ENCODE results near the gene FRY. TPM values are rescaled to one million over a fixed set of nuclear protein-coding genes. Genes with fewer than 3 reads are reported as not detected.

FRY gene
- total and polyA plus RNA-seq, 2 donors (not counting 1 experiment from before 2014, with no cell fraction given): 2.3 to 6.3 TPM

GRCh38 chr13:32317716-32318465 is 286.3 kb downstream of the FRY start:
- Mint-ChIP-seq H3K27me3 (no peaks in the 10 kb centered on the region), H3K4me1 (peaks cover 15% of the 10 kb centered on the region), H3K27ac (no peak overlapping the region), H3K9me3 (ENCODE audit: insufficient read depth) (no peaks in the 10 kb centered on the region), H3K4me3 (no peak overlapping the region)
- Histone ChIP-seq H3K79me2 (ENCODE audit: control insufficient read depth, insufficient read depth, low read length) (peaks cover 3% of the 10 kb centered on the region), H3K27me3 (replicated peaks in 1 of 4; ENCODE audit: control extremely low read depth in 1 of 4, control insufficient read depth in 3 of 4, insufficient read depth in 4 of 4, low read length in 3 of 4) (no peaks in the 10 kb centered on the region), H3K4me2 (replicated peaks; ENCODE audit: low read depth, low read length, poor library complexity, severe bottlenecking) (no peak overlapping the region), H3K9me3 (ENCODE audit: control extremely low read depth in 1 of 3, control insufficient read depth in 2 of 3, insufficient read depth in 1 of 3, low read length in 2 of 3) (peaks cover 0 to 6% (median 0%) of the 10 kb centered on the region in 3 donors), H3K4me1 (ENCODE audit: control insufficient read depth in 2 of 2, insufficient read depth in 2 of 2, low read length in 2 of 2) (peaks cover 7 to 20% of the 10 kb centered on the region in 2 donors), H3K4me3 (ENCODE audit: control extremely low read depth in 1 of 5, extremely low read depth in 1 of 5, insufficient read depth in 1 of 5, low read depth in 2 of 5, low read length in 4 of 5) (no peak overlapping the region), H2AFZ (ENCODE audit: insufficient read depth, low read depth, low read length, poor library complexity, severe bottlenecking) (no peak overlapping the region), H3K36me3 (replicated peaks in 1 of 2; ENCODE audit: control extremely low read depth in 1 of 2, control insufficient read depth in 1 of 2, extremely low read depth in 1 of 2, insufficient read depth in 2 of 2, low read length in 1 of 2) (no peaks in the 10 kb centered on the region), H3K27ac (ENCODE audit: low read length in 2 of 2) (no peak overlapping the region), H4K20me1 (ENCODE audit: control insufficient read depth, insufficient read depth, low read length, poor library complexity, severe bottlenecking) (no peaks in the 10 kb centered on the region), H3K9ac (ENCODE audit: low read length) (no peak overlapping the region)
- CTCF ChIA-PET: interaction anchor here (1.1 kb wide), 1 partner anchor 408 kb away, joined by 5 read pairs; no protein-coding TSS in a partner anchor
- peak; percentile 14 for DNase-seq
- TF ChIP-seq EZH2 (IDR thresholded peaks at IDR 0.05; ENCODE audit: borderline replicate concordance, insufficient read depth, low read depth, low read length, poor library complexity, severe bottlenecking): no peak
- TF ChIP-seq, protein P1, sequence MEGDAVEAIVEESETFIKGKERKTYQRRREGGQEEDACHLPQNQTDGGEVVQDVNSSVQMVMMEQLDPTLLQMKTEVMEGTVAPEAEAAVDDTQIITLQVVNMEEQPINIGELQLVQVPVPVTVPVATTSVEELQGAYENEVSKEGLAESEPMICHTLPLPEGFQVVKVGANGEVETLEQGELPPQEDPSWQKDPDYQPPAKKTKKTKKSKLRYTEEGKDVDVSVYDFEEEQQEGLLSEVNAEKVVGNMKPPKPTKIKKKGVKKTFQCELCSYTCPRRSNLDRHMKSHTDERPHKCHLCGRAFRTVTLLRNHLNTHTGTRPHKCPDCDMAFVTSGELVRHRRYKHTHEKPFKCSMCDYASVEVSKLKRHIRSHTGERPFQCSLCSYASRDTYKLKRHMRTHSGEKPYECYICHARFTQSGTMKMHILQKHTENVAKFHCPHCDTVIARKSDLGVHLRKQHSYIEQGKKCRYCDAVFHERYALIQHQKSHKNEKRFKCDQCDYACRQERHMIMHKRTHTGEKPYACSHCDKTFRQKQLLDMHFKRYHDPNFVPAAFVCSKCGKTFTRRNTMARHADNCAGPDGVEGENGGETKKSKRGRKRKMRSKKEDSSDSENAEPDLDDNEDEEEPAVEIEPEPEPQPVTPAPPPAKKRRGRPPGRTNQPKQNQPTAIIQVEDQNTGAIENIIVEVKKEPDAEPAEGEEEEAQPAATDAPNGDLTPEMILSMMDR (IDR thresholded peaks at IDR 0.05): no peak
- no CpG with 5 or more reads among the region's 2 CpGs for WGBS (ENCODE audit: insufficient coverage)
- intact Hi-C loops (cut with micrococcal nuclease): loop anchor here (5.0 to 10.0 kb wide), 4 partner anchors 334 to 1701 kb away; partner anchors contain the start of gene USPL1
- POLR2A ChIA-PET: interaction anchor here (0.6 to 0.7 kb wide), 3 partner anchors 220 to 329 kb away, joined by 4 to 5 read pairs (median 5); no protein-coding TSS in a partner anchor
- ATAC-seq (ENCODE audit: low read depth): no peak

GRCh38 chr13:32320528-32320927 is 289.0 kb downstream of the FRY start:
- H3K9ac ChIP-seq (ENCODE audit: low read length): no peak overlapping the region
- no peak overlapping the region for H3K27ac Mint-ChIP-seq
- no peaks in the 10 kb centered on the region for H3K27me3 ChIP-seq (replicated peaks in 1 of 4; ENCODE audit: control extremely low read depth in 1 of 4, control insufficient read depth in 3 of 4, insufficient read depth in 4 of 4, low read length in 3 of 4)
- intact Hi-C loops (cut with micrococcal nuclease): no loop called here
- TF ChIP-seq, protein P1 (IDR thresholded peaks at IDR 0.05): no peak
- TF ChIP-seq EZH2 (IDR thresholded peaks at IDR 0.05; ENCODE audit: borderline replicate concordance, insufficient read depth, low read depth, low read length, poor library complexity, severe bottlenecking): no peak
- H3K27me3 Mint-ChIP-seq: no peaks in the 10 kb centered on the region
- 89% methylated on average over 1 of the region's 4 CpGs for WGBS (ENCODE audit: insufficient coverage)
- H3K9me3 Mint-ChIP-seq (ENCODE audit: insufficient read depth): no peaks in the 10 kb centered on the region
- H3K4me3 ChIP-seq (ENCODE audit: control extremely low read depth in 1 of 5, extremely low read depth in 1 of 5, insufficient read depth in 1 of 5, low read depth in 2 of 5, low read length in 4 of 5): no peak overlapping the region
- H3K36me3 ChIP-seq (replicated peaks in 1 of 2; ENCODE audit: control extremely low read depth in 1 of 2, control insufficient read depth in 1 of 2, extremely low read depth in 1 of 2, insufficient read depth in 2 of 2, low read length in 1 of 2): peaks cover 0 to 6% of the 10 kb centered on the region in 2 experiments
- no peak overlapping the region for H3K4me2 ChIP-seq (replicated peaks; ENCODE audit: low read depth, low read length, poor library complexity, severe bottlenecking)
- peaks cover 7 to 11% of the 10 kb centered on the region in 2 donors for H3K4me1 ChIP-seq (ENCODE audit: control insufficient read depth in 2 of 2, insufficient read depth in 2 of 2, low read length in 2 of 2)
- ATAC-seq (ENCODE audit: low read depth): no peak
- ChIA-PET POLR2A (no interaction called here), CTCF (no interaction called here)
- H3K27ac ChIP-seq (ENCODE audit: low read length in 2 of 2): no peak overlapping the region
- H3K9me3 ChIP-seq (ENCODE audit: control extremely low read depth in 1 of 3, control insufficient read depth in 2 of 3, insufficient read depth in 1 of 3, low read length in 2 of 3): no peaks in the 10 kb centered on the region
- no peak overlapping the region for H2AFZ ChIP-seq (ENCODE audit: insufficient read depth, low read depth, low read length, poor library complexity, severe bottlenecking)
- H3K79me2 ChIP-seq (ENCODE audit: control insufficient read depth, insufficient read depth, low read length): peaks cover 3% of the 10 kb centered on the region
- no peak for DNase-seq
- no peaks in the 10 kb centered on the region for H4K20me1 ChIP-seq (ENCODE audit: control insufficient read depth, insufficient read depth, low read length, poor library complexity, severe bottlenecking)
- H3K4me1 Mint-ChIP-seq: peaks cover 6% of the 10 kb centered on the region
- no peak overlapping the region for H3K4me3 Mint-ChIP-seq

All from B cell (primary cell).